Measurements from ENCODE around the gene RNU7-1.

RNU7-1 gene

GRCh38 chr12:6937481-6938352 lies 5.9 kb upstream of the RNU7-1 start:
- DNase-seq (ENCODE audit: low read depth), result peak; percentile 90

GRCh38 chr12:6938353-6939190 lies 5.0 kb upstream of the RNU7-1 start:
- DNase-seq (ENCODE audit: low read depth), result no peak

- no peak for DNase-seq (ENCODE audit: low read depth)
These were observed 4.5 kb upstream of the RNU7-1 start for GRCh38 chr12:6939191-6939540.

GRCh38 chr12:6941267-6941666 lies 2.3 kb upstream of the RNU7-1 start:
- DNase-seq (ENCODE audit: low read depth), result no peak

GRCh38 chr12:6941782-6942181 lies 1.8 kb upstream of the RNU7-1 start:
- no peak for DNase-seq (ENCODE audit: low read depth)

- peak; percentile 32 for DNase-seq (ENCODE audit: low read depth)
These were observed 1.3 kb upstream of the RNU7-1 start for GRCh38 chr12:6942331-6942665.

GRCh38 chr12:6943389-6943721 lies 261 bp upstream of the RNU7-1 start:
- peak; percentile 94 for DNase-seq (ENCODE audit: low read depth)

GRCh38 chr12:6944381-6945186 lies 968 bp downstream of the RNU7-1 start:
- DNase-seq (ENCODE audit: low read depth), result peak; percentile 90

GRCh38 chr12:6945613-6946012 lies 2.0 kb downstream of the RNU7-1 start:
- DNase-seq (ENCODE audit: low read depth), result no peak

GRCh38 chr12:6946033-6946919 lies 2.7 kb downstream of the RNU7-1 start:
- DNase-seq (ENCODE audit: low read depth), result no peak

- no peak for DNase-seq (ENCODE audit: low read depth)
These were observed 3.3 kb downstream of the RNU7-1 start for GRCh38 chr12:6946920-6947374.

GRCh38 chr12:6947615-6948014 lies 4.0 kb downstream of the RNU7-1 start:
- DNase-seq (ENCODE audit: low read depth), result no peak

GRCh38 chr12:6948873-6949594 lies 5.4 kb downstream of the RNU7-1 start:
- no peak for DNase-seq (ENCODE audit: low read depth)

- no peak for DNase-seq (ENCODE audit: low read depth)
These were observed 6.8 kb downstream of the RNU7-1 start for GRCh38 chr12:6950401-6950801.

GRCh38 chr12:6950811-6951540 lies 7.4 kb downstream of the RNU7-1 start, which contains the start of gene PTPN6:
TSS of gene PTPN6 (plus strand) at chr12:6951356. CDS start at chr12:6951513, 157 bp downstream.
- no peak for DNase-seq (ENCODE audit: low read depth)

- DNase-seq (ENCODE audit: low read depth), result no peak
These were observed 8.0 kb downstream of the RNU7-1 start for GRCh38 chr12:6951551-6952120.

- DNase-seq (ENCODE audit: low read depth), result no peak
These were observed 8.7 kb downstream of the RNU7-1 start for GRCh38 chr12:6952121-6952862.

GRCh38 chr12:6952863-6953441 lies 9.3 kb downstream of the RNU7-1 start:
- DNase-seq (ENCODE audit: low read depth), result no peak

Data from fibroblast of gingiva (primary cell).